GM18951 (cell line): Measurements from ENCODE around the gene TMEM244.
"Not testable (repeated sequence)": the region's sequence is repeated elsewhere in the genome, so short reads cannot be mapped to it uniquely, and the experiment has no call there.

Experiments
- POLR2A ChIP-seq: IDR thresholded peaks from 4 replicates; pipeline ENCODE4 v1.6.1; 2011; ENCODE audit warnings: mild to moderate bottlenecking; ENCODE audit not compliant: insufficient read length, insufficient read depth; ENCODE audit errors: extremely low read depth
- in situ Hi-C: fragments of 300-500 bp; cut with MboI; formaldehyde crosslinking; loops from one replicate; pipeline ENCODE4 v1.12.0; 2022; ENCODE audit warnings: low sequenced_read_pairs, mixed read lengths, inconsistent platforms; ENCODE audit not compliant: unreplicated experiment

The TMEM244 gene

GRCh38 chr6:129832299-129832698 is 28.8 kb downstream of the TMEM244 start:
- TF ChIP-seq POLR2A: no peak
- in situ Hi-C loops: no loop called here

- no peak for TF ChIP-seq POLR2A
- in situ Hi-C loops: no loop called here
Measured at GRCh38 chr6:129828229-129828628, 32.9 kb downstream of the TMEM244 start.

GRCh38 chr6:129818251-129818650 is 42.9 kb downstream of the TMEM244 start:
- no peak for TF ChIP-seq POLR2A
- in situ Hi-C loops: no loop called here

- in situ Hi-C loops: no loop called here
- no peak for TF ChIP-seq POLR2A
Measured at GRCh38 chr6:129817821-129818220, 43.3 kb downstream of the TMEM244 start.

GRCh38 chr6:129817332-129817731 is 43.8 kb downstream of the TMEM244 start:
- no peak for TF ChIP-seq POLR2A
- in situ Hi-C loops: no loop called here

- no peak for TF ChIP-seq POLR2A
- in situ Hi-C loops: no loop called here
Measured at GRCh38 chr6:129812145-129812777, 48.9 kb downstream of the TMEM244 start.

GRCh38 chr6:129807141-129807540 is 54.0 kb downstream of the TMEM244 start:
- in situ Hi-C loops: not testable (repeated sequence)

- in situ Hi-C loops: not testable (repeated sequence)
Measured at GRCh38 chr6:129802920-129803319, 58.2 kb downstream of the TMEM244 start.

GRCh38 chr6:129801909-129802308 is 59.2 kb downstream of the TMEM244 start:
- no peak for TF ChIP-seq POLR2A

GRCh38 chr6:129795261-129795660 is 65.9 kb downstream of the TMEM244 start:
- no peak for TF ChIP-seq POLR2A

More at GRCh38 chr6:129801909-129802308, 59.2 kb downstream of the TMEM244 start:
- in situ Hi-C loops: no loop called here

GRCh38 chr6:129793447-129793846 is 67.7 kb downstream of the TMEM244 start:
- no peak for TF ChIP-seq POLR2A
- in situ Hi-C loops: no loop called here

More at GRCh38 chr6:129795261-129795660, 65.9 kb downstream of the TMEM244 start:
- in situ Hi-C loops: no loop called here

- TF ChIP-seq POLR2A: no peak
- in situ Hi-C loops: no loop called here
Measured at GRCh38 chr6:129792049-129792448, 69.1 kb downstream of the TMEM244 start.

- in situ Hi-C loops: no loop called here
- no peak for TF ChIP-seq POLR2A
Measured at GRCh38 chr6:129790785-129791184, 70.3 kb downstream of the TMEM244 start.

- in situ Hi-C loops: no loop called here
Measured at GRCh38 chr6:129789974-129790373, 71.1 kb downstream of the TMEM244 start.

GRCh38 chr6:129787816-129788215 is 73.3 kb downstream of the TMEM244 start:
- TF ChIP-seq POLR2A: no peak
- in situ Hi-C loops: no loop called here

More at GRCh38 chr6:129789974-129790373, 71.1 kb downstream of the TMEM244 start:
- no peak for TF ChIP-seq POLR2A
